ENCODE results near the gene NIPBL. TPM values are rescaled to one million over a fixed set of nuclear protein-coding genes. Genes with fewer than 3 reads are reported as not detected.
A peak's percentile ranks its signal among the peaks of the same experiment; 100 is the strongest.

The NIPBL gene
- total and polyA plus RNA-seq, 2 experiments from 2014 or later, result 18.5 to 35.0 TPM

DNA sequence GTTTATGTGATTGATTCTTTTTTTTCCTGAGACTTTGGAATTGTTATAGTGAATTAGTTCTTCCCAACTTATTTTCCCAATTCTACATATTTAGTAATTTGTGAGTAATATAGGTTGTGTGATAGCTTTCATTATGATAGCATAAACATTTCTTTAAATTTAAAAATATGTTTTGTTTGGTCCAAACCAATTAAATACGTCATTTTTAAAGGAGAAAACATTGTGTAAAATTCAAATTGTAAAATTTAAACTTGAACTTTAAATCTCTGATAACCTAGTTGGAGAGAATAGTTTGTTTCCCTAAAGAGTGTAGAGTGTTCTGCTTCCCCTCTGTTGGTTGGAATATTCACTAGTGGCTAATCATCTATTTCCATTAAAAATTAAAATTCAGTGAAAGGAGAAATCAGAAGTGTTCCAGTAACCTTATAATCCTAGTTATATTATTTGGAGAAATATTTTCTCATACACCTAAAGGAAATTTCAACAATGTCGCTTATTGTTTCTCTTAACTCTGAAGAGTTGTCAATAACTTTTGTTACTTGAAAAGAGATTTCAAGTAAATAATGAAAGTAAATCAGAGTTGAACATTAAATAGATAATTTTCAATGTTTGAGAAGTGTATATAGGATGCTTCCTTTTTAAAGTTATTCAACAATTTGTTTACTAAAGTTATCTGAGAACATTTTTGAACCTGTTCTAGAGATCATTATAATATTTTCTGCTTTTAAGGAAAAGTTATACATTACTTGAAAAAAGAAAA, 2.9 kb downstream of the NIPBL start:
- H4K20me1 ChIP-seq (ENCODE audit: insufficient read depth, poor library complexity, severe bottlenecking), result peaks cover 73% of the 10 kb centered on the region

DNA sequence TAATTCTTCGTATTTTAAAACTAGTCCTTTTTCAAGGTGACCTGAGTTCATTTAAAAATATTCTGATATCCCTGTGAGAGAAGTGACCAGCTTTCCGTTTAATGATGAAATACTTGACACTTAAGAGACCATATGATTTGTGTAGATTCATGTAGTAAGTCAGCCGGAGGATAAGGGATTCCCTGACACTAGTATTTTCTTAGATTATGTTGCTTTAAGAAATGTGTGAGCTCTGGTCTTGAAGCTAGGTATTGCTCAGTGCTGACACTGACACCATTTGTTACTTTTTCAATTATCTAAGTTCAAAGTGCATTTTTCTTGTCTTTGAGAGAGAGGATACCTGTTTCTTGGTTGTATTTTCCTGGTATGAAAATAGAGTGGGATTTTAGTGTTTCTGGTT, 4.2 kb downstream of the NIPBL start:
- Histone ChIP-seq H3K4me1 (ENCODE audit: insufficient read depth) (peaks cover 10% of the 10 kb centered on the region), H3K4me2 (peak overlapping the region; percentile 93), H3K9me2 (replicated peaks; ENCODE audit: insufficient read depth) (no peaks in the 10 kb centered on the region), H4K20me1 (ENCODE audit: insufficient read depth, poor library complexity, severe bottlenecking) (peaks cover 72% of the 10 kb centered on the region), H3K27me3 (no peaks in the 10 kb centered on the region), H2AFZ (no peak overlapping the region), H3K9me3 (ENCODE audit: low read depth) (no peaks in the 10 kb centered on the region), H3K4me3 (no peak overlapping the region), H3K36me3 (replicated peaks; ENCODE audit: insufficient read depth, low read depth) (no peaks in the 10 kb centered on the region), H3K79me2 (peaks cover 91% of the 10 kb centered on the region), H3K27ac (peak overlapping the region; percentile 5)
- no peak for TF ChIP-seq EZH2phosphoT487 (IDR thresholded peaks at IDR 0.05; ENCODE audit: low read depth, severe bottlenecking, unreplicated experiment)
- TF ChIP-seq, protein P1, sequence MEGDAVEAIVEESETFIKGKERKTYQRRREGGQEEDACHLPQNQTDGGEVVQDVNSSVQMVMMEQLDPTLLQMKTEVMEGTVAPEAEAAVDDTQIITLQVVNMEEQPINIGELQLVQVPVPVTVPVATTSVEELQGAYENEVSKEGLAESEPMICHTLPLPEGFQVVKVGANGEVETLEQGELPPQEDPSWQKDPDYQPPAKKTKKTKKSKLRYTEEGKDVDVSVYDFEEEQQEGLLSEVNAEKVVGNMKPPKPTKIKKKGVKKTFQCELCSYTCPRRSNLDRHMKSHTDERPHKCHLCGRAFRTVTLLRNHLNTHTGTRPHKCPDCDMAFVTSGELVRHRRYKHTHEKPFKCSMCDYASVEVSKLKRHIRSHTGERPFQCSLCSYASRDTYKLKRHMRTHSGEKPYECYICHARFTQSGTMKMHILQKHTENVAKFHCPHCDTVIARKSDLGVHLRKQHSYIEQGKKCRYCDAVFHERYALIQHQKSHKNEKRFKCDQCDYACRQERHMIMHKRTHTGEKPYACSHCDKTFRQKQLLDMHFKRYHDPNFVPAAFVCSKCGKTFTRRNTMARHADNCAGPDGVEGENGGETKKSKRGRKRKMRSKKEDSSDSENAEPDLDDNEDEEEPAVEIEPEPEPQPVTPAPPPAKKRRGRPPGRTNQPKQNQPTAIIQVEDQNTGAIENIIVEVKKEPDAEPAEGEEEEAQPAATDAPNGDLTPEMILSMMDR (IDR thresholded peaks at IDR 0.05; ENCODE audit: poor library complexity), result no peak
- TF ChIP-seq EZH2 (IDR thresholded peaks at IDR 0.05; ENCODE audit: borderline replicate concordance), result no peak
- DNase-seq (ENCODE audit: low spot score), result no peak
- 27% methylated on average over 3 of the region's 3 CpGs for WGBS (ENCODE audit: low lambda C conversion rate, missing lambda C conversion rate)

More for the DNA sequence above, 2.9 kb downstream of the NIPBL start:
- Histone ChIP-seq H3K4me2 (peak overlapping the region; percentile 93), H3K36me3 (replicated peaks; ENCODE audit: insufficient read depth, low read depth) (no peaks in the 10 kb centered on the region), H3K27me3 (no peaks in the 10 kb centered on the region), H2AFZ (no peak overlapping the region), H3K4me1 (ENCODE audit: insufficient read depth) (peaks cover 13% of the 10 kb centered on the region), H3K9me3 (ENCODE audit: low read depth) (no peaks in the 10 kb centered on the region), H3K9me2 (replicated peaks; ENCODE audit: insufficient read depth) (no peaks in the 10 kb centered on the region), H3K27ac (peak overlapping the region; percentile 99), H3K4me3 (peak overlapping the region; percentile 99), H3K79me2 (peaks cover 91% of the 10 kb centered on the region)
- no peak for DNase-seq (ENCODE audit: low spot score)
- TF ChIP-seq, protein P1 (IDR thresholded peaks at IDR 0.05; ENCODE audit: poor library complexity), result no peak
- 54% methylated on average over 2 of the region's 2 CpGs for WGBS (ENCODE audit: low lambda C conversion rate, missing lambda C conversion rate)

DNA sequence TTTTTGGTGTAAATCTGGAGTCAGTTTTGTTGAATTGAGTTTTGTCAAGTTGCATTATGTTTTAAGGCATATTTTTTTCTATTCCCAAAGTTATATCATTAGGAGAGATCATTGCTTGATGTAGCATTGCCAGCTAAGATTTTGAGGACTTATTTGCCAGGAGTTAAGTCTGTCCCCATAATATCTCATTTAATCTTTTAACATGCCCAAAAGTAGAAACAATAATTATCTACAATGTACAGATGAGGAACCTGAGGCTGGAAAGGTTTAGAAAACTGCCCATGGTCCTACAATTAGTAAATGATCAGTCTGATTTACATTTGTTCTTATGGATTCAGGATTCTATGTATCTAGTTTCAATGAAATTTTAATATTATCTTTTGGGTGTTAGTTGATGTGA, 4.7 kb downstream of the NIPBL start:
- no peaks in the 10 kb centered on the region for H3K27me3 ChIP-seq
- H3K36me3 ChIP-seq (replicated peaks; ENCODE audit: insufficient read depth, low read depth), result no peaks in the 10 kb centered on the region
- H3K4me1 ChIP-seq (ENCODE audit: insufficient read depth), result peaks cover 10% of the 10 kb centered on the region
- no peak for DNase-seq (ENCODE audit: low spot score)
- H3K9me3 ChIP-seq (ENCODE audit: low read depth), result no peaks in the 10 kb centered on the region
- H4K20me1 ChIP-seq (ENCODE audit: insufficient read depth, poor library complexity, severe bottlenecking), result peaks cover 77% of the 10 kb centered on the region
- H3K79me2 ChIP-seq, result peaks cover 94% of the 10 kb centered on the region
- no peak for TF ChIP-seq EZH2phosphoT487 (IDR thresholded peaks at IDR 0.05; ENCODE audit: low read depth, severe bottlenecking, unreplicated experiment)
- TF ChIP-seq, protein P1 (IDR thresholded peaks at IDR 0.05; ENCODE audit: poor library complexity), result no peak
- no peak for TF ChIP-seq EZH2 (IDR thresholded peaks at IDR 0.05; ENCODE audit: borderline replicate concordance)
- H3K4me3 ChIP-seq, result no peak overlapping the region
- no peak overlapping the region for H3K27ac ChIP-seq
- no peak overlapping the region for H2AFZ ChIP-seq
- no peaks in the 10 kb centered on the region for H3K9me2 ChIP-seq (replicated peaks; ENCODE audit: insufficient read depth)
- H3K4me2 ChIP-seq, result peak overlapping the region; percentile 93

Measured in hepatocyte (in vitro differentiated cells).